Endothelial cell of umbilical vein (primary cell): ENCODE results near the gene SS18L1. TPM values are rescaled to one million over a fixed set of nuclear protein-coding genes. Genes with fewer than 3 reads are reported as not detected.

Experiments used
- BruUV-seq: library from RNA; stranded (reverse); fragments of 400-500 nt; replicated peaks from 2 replicates; lab custom pipeline; 2021; lab: Mats Ljungman, UMichigan
- CTCF ChIA-PET: fragments of 300-600, 350-600 bp; sonication (Branson Sonifier 250); formaldehyde crosslinking; loops from one replicate; lab custom pipeline; 2021; ENCODE audit warnings: antibody characterized with exemption, inconsistent platforms; lab: Charles Lee
- POLR2A ChIA-PET: fragments of 300-600, 350-600 bp; sonication (Branson Sonifier 250); formaldehyde crosslinking; loops from one replicate; lab custom pipeline; 2021; ENCODE audit warnings: antibody characterized with exemption, inconsistent platforms; lab: Charles Lee
- DNase-seq: peaks from one replicate; pipeline ENCODE4 v3.0.0-alpha.2; 2011; ENCODE audit warnings: low read depth, low spot score
- FAIRE-seq: peaks from 2 replicates; lab custom pipeline; 2011; peaks lifted over from hg19 to GRCh38; lab: Jason Lieb, UNC
- H2AFZ ChIP-seq: 2 replicates; pipeline ENCODE4 v1.6.0; 2012; ENCODE audit warnings: low read depth, low read length, control low read depth, inconsistent platforms
- H3K27ac ChIP-seq: 2 replicates; pipeline ENCODE4 v1.5.1; 2011; ENCODE audit warnings: low read depth, mild to moderate bottlenecking, control low read depth, low read length, moderate library complexity; ENCODE audit not compliant: insufficient read depth
- H3K27me3 ChIP-seq, 2 experiments: 2 replicates each; pipeline versions ENCODE4 v1.6.0 to v1.6.1; 2011; ENCODE audit warnings: low read length in 2 of 2, mixed read lengths in 1 of 2; ENCODE audit not compliant: control insufficient read depth in 2 of 2, insufficient read depth in 2 of 2
- H3K36me3 ChIP-seq, 2 experiments: 2 replicates in 1 of 2; 3 replicates in 1 of 2; pipeline ENCODE4 v1.5.1; 2011; ENCODE audit warnings: low read length in 2 of 2, mild to moderate bottlenecking in 1 of 2, moderate library complexity in 1 of 2; ENCODE audit not compliant: control insufficient read depth in 2 of 2, insufficient read depth in 2 of 2; ENCODE audit errors: extremely low read depth in 1 of 2
- H3K4me1 ChIP-seq: 3 replicates; pipeline ENCODE4 v1.5.1; 2011; ENCODE audit warnings: mild to moderate bottlenecking, low read length; ENCODE audit not compliant: control insufficient read depth, insufficient read depth; ENCODE audit errors: extremely low read depth
- H3K4me2 ChIP-seq: 2 replicates; pipeline ENCODE4 v1.6.1; 2011; ENCODE audit warnings: low read length, control low read depth, mixed read lengths; ENCODE audit not compliant: insufficient read depth
- H3K4me3 ChIP-seq, 3 experiments: fragments of 200-600 bp in 1 of 3; sonication (generic), shearing (Covaris generic) in 1 of 3; replicated peaks in 1 of 3; 2 replicates each; pipeline ENCODE4 v1.5.1; 2011 to 2016; ENCODE audit warnings: control low read depth in 3 of 3, low read length in 3 of 3, mild to moderate bottlenecking in 2 of 3, inconsistent platforms in 1 of 3, low read depth in 1 of 3, moderate library complexity in 1 of 3; ENCODE audit not compliant: insufficient read depth in 1 of 3
- H3K79me2 ChIP-seq: 2 replicates; pipeline ENCODE4 v1.6.0; 2012; ENCODE audit warnings: low read length, inconsistent platforms; ENCODE audit not compliant: control insufficient read depth, insufficient read depth
- H3K9ac ChIP-seq: replicated peaks from 2 replicates; pipeline ENCODE3; 2011; ENCODE audit warnings: low read length, control low read depth; ENCODE audit not compliant: insufficient read depth; ENCODE audit errors: extremely low read depth
- H3K9me1 ChIP-seq: replicated peaks from 3 replicates; pipeline ENCODE4 v1.6.0; 2011; ENCODE audit warnings: mild to moderate bottlenecking, low read length; ENCODE audit not compliant: control insufficient read depth, insufficient read depth; ENCODE audit errors: extremely low read depth
- H3K9me3 ChIP-seq: replicated peaks from 2 replicates; pipeline ENCODE4 v1.5.1; 2012; ENCODE audit warnings: low read length, inconsistent platforms; ENCODE audit not compliant: control insufficient read depth, insufficient read depth
- H4K20me1 ChIP-seq: replicated peaks from 2 replicates; pipeline ENCODE3; 2011; ENCODE audit warnings: mild to moderate bottlenecking, low read length; ENCODE audit not compliant: control insufficient read depth, insufficient read depth; ENCODE audit errors: extremely low read depth
- EZH2 ChIP-seq: IDR thresholded peaks from 2 replicates; pipeline ENCODE4 v1.6.1; 2012; ENCODE audit warnings: borderline replicate concordance, low read depth, mild to moderate bottlenecking, moderate library complexity, low read length, inconsistent platforms; ENCODE audit not compliant: severe bottlenecking
- FOS ChIP-seq: IDR thresholded peaks from 2 replicates; pipeline ENCODE4 v1.6.1; 2011; ENCODE audit warnings: mild to moderate bottlenecking, low read length, moderate library complexity, borderline replicate concordance; ENCODE audit not compliant: insufficient read depth
- GATA2 ChIP-seq: IDR thresholded peaks from 2 replicates; pipeline ENCODE4 v1.7.0; 2011; ENCODE audit warnings: low read depth, mild to moderate bottlenecking, moderate library complexity, mixed read lengths, low read length; ENCODE audit not compliant: insufficient read length, insufficient read depth
- JUN ChIP-seq: IDR thresholded peaks from 2 replicates; pipeline ENCODE4 v1.6.1; 2011; ENCODE audit warnings: borderline replicate concordance, low read depth; ENCODE audit not compliant: insufficient read length, insufficient read depth
- MYC ChIP-seq: IDR thresholded peaks from one replicate; pipeline ENCODE4 v1.6.1; 2011; ENCODE audit warnings: mild to moderate bottlenecking, low read depth, low read length
- POLR2A ChIP-seq: IDR thresholded peaks from 2 replicates; pipeline ENCODE4 v1.6.1; 2012; ENCODE audit warnings: low read depth, mild to moderate bottlenecking, control low read depth, low read length
- POLR2AphosphoS5 ChIP-seq: IDR thresholded peaks from 2 replicates; pipeline ENCODE4 v1.6.1; 2012; ENCODE audit warnings: low read depth, mild to moderate bottlenecking, control low read depth, low read length, moderate library complexity; ENCODE audit not compliant: insufficient read depth
- dilution Hi-C: fragments of 300-500 bp; cut with MboI; formaldehyde crosslinking; loops from one replicate; pipeline ENCODE4 v1.15.0; 2019; ENCODE audit warnings: low sequenced_read_pairs; ENCODE audit not compliant: extremely low pct_ligation_motif_present
- intact Hi-C: fragments of 100-400 bp; cut with micrococcal nuclease; formaldehyde crosslinking; loops from one replicate; pipeline ENCODE4 v1.10.0; 2022
- polyA plus RNA-seq, 4 experiments: library from polyadenylated mRNA; depleted of rRNA in 3 of 4; stranded (reverse) in 3 of 4; unstranded in 1 of 4; fragments of >200 nt; gene quantifications; 2 replicates each; pipeline versions ENCODE4 v1.2.1 to v1.2.3, GENCODE V29; 2011 to 2012; ENCODE audit warnings: missing spikeins in 1 of 4
- total RNA-seq: library from RNA; stranded (reverse); gene quantifications from 2 replicates; pipeline ENCODE4 v1.2.3, GENCODE V29; 2021
- TF ChIP-seq, protein P1 (sequence below), 2 donors: IDR thresholded peaks; 1 replicate in 1 of 2; 2 replicates in 1 of 2; pipeline ENCODE4 v1.5.1; 2011; ENCODE audit warnings: low read length in 2 of 2, mild to moderate bottlenecking in 2 of 2, moderate library complexity in 2 of 2, control low read depth in 1 of 2, inconsistent platforms in 1 of 2, low read depth in 1 of 2; ENCODE audit not compliant: insufficient read depth in 1 of 2; ENCODE audit errors: extremely low read depth in 1 of 2

The SS18L1 gene
- total and polyA plus RNA-seq, 2 donors (not counting 3 experiments of a cell fraction or from before 2014, with no cell fraction given), result 15.4 to 21.7 TPM

DNA sequence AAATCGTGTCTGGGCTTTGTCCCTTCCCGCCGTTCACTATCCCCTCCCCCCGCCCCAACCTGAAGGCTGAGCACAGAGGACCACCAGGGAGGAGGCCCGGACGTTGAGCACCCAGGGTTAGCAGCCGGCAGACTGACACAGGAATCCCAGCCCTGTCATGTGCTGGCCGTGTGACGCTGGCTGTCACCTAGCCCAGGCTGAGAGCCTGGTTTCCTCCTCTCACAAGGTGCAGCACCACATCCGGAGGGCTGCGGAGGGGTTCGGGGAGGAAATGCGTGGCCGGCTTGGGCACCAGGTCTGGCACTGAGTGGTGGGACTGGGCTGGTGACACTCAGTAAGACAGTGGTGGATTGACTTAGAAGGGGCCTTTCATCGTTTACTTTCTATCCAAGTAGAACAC, 25.9 kb upstream of the SS18L1 start:
- no peaks in the 10 kb centered on the region for H3K79me2 ChIP-seq
- H3K4me1 ChIP-seq, result no peaks in the 10 kb centered on the region
- DNase-seq, result no peak
- H2AFZ ChIP-seq, result no peak overlapping the region
- no peaks in the 10 kb centered on the region for H3K9me3 ChIP-seq
- intact Hi-C loops (no loop called here), dilution Hi-C loops (no loop called here)
- no peak overlapping the region for H3K4me3 ChIP-seq
- ChIA-PET CTCF (no interaction called here), POLR2A (no interaction called here)
- FAIRE-seq, result no peak
- H3K27ac ChIP-seq, result no peak overlapping the region
- no peak for TF ChIP-seq JUN
- no peak for TF ChIP-seq POLR2A
- TF ChIP-seq, protein P1, sequence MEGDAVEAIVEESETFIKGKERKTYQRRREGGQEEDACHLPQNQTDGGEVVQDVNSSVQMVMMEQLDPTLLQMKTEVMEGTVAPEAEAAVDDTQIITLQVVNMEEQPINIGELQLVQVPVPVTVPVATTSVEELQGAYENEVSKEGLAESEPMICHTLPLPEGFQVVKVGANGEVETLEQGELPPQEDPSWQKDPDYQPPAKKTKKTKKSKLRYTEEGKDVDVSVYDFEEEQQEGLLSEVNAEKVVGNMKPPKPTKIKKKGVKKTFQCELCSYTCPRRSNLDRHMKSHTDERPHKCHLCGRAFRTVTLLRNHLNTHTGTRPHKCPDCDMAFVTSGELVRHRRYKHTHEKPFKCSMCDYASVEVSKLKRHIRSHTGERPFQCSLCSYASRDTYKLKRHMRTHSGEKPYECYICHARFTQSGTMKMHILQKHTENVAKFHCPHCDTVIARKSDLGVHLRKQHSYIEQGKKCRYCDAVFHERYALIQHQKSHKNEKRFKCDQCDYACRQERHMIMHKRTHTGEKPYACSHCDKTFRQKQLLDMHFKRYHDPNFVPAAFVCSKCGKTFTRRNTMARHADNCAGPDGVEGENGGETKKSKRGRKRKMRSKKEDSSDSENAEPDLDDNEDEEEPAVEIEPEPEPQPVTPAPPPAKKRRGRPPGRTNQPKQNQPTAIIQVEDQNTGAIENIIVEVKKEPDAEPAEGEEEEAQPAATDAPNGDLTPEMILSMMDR (IDR thresholded peaks at IDR 0.05; ENCODE audit: extremely low read depth in 1 of 2, insufficient read depth in 1 of 2, low read depth in 1 of 2, low read length in 2 of 2), result no peak
- no peak for TF ChIP-seq MYC
- no peak for TF ChIP-seq EZH2
- TF ChIP-seq GATA2, result no peak
- no peak for TF ChIP-seq POLR2AphosphoS5
- TF ChIP-seq FOS, result no peak
- H4K20me1 ChIP-seq, result no peaks in the 10 kb centered on the region
- BruUV-seq, result no TSS peak
- H3K9me1 ChIP-seq, result no peaks in the 10 kb centered on the region
- H3K4me2 ChIP-seq, result no peak overlapping the region
- H3K9ac ChIP-seq, result no peak overlapping the region
- H3K36me3 ChIP-seq, result no peaks in the 10 kb centered on the region
- H3K27me3 ChIP-seq, result peaks cover 9 to 17% of the 10 kb centered on the region in 2 experiments
